ENCODE data around the gene KLHL41.

KLHL41 gene

DNA sequence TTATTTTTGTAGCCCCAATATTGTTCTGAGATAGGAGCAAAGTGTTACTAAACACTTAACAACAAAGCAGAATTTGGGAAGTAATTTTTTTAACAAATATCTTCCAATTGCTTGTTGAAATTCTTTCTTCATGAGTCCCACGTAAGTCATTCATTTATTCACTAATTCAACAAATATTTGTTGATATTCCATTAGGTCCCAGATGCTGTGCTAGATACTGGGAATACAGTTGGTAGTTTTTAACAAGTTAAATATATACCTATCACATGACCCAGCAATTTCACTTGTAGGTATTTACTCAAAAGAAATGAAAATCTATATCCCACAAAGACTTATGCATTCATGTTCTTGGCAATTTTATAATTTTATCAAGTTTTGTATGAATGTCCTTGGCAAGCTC lies 37.3 kb upstream of the KLHL41 start:
- no peak overlapping the region for H3K27ac ChIP-seq
- TF ChIP-seq ZFX (IDR thresholded peaks at IDR 0.05): no peak
- TF ChIP-seq, protein P1, sequence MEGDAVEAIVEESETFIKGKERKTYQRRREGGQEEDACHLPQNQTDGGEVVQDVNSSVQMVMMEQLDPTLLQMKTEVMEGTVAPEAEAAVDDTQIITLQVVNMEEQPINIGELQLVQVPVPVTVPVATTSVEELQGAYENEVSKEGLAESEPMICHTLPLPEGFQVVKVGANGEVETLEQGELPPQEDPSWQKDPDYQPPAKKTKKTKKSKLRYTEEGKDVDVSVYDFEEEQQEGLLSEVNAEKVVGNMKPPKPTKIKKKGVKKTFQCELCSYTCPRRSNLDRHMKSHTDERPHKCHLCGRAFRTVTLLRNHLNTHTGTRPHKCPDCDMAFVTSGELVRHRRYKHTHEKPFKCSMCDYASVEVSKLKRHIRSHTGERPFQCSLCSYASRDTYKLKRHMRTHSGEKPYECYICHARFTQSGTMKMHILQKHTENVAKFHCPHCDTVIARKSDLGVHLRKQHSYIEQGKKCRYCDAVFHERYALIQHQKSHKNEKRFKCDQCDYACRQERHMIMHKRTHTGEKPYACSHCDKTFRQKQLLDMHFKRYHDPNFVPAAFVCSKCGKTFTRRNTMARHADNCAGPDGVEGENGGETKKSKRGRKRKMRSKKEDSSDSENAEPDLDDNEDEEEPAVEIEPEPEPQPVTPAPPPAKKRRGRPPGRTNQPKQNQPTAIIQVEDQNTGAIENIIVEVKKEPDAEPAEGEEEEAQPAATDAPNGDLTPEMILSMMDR (conservative IDR thresholded peaks at IDR 0.05): no peak

DNA sequence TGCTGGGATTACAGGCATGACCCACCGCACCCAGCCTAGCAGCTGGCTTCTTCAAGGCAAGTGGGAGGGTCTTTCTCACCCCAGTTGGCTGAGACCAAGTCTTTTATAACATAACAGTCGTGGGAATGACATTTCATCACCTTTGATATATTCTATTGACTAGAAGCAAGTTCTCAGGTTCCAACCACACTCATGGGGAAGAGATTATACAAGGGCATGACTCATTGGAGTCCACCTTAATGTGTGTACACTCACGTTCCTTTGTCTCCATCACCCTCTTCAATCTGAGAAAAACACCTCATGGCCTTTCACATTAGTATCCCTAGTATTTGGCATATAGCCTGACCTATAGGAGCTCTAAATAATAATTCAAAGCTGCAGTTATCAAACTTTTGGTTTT lies 33.0 kb upstream of the KLHL41 start:
- no peak for TF ChIP-seq ZFX (IDR thresholded peaks at IDR 0.05)
- TF ChIP-seq, protein P1 (conservative IDR thresholded peaks at IDR 0.05): no peak
- H3K27ac ChIP-seq: no peak overlapping the region

DNA sequence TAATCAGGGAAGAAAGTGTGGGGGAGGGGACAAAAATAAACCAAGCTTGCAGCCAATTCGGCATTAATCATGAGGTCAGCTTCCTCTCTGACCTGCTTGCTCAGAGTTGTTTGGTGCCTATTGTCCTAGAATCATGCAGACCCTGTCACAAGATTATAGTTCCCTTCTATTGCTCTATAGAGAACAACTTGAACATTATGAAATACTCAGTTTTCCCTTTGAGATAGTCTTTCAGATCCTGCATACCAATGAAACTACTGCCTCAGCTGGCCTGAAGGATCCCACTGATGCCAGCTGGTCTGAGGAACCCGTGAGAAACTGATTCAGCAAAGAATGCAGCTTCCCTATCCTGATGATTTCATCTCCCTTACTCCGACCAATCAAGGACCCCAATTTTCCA lies 31.2 kb upstream of the KLHL41 start:
- H3K27ac ChIP-seq: no peak overlapping the region
- TF ChIP-seq ZFX (IDR thresholded peaks at IDR 0.05): no peak
- TF ChIP-seq, protein P1 (conservative IDR thresholded peaks at IDR 0.05): no peak

DNA sequence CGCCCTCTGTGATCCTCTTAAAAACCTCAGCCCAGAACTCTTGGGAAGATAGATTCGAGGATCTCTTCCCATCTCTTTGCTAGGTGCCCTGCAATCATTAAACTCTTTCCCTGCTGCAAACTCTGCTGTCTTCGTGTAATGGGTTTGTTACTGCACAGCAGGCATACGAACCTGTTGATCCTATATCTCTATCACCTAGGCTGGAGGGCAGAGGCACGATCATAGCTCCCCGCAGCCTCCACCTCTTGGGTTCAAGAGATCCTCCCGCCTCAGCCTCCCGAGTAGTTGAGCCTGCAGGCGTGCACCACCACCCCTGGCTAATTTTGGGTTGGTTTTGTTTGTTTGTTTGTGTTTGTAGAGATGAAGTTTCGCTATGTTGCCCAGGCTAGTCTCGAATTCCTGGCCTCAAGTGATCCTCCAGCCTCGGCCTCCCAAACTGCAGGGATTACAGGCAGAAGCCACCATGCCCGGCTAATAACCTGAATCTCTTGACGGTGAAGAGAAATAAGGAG lies 30.7 kb upstream of the KLHL41 start:
- H3K27ac ChIP-seq: peak overlapping the region; percentile 60
- TF ChIP-seq, protein P1 (conservative IDR thresholded peaks at IDR 0.05): no peak
- no peak for TF ChIP-seq ZFX (IDR thresholded peaks at IDR 0.05)

DNA sequence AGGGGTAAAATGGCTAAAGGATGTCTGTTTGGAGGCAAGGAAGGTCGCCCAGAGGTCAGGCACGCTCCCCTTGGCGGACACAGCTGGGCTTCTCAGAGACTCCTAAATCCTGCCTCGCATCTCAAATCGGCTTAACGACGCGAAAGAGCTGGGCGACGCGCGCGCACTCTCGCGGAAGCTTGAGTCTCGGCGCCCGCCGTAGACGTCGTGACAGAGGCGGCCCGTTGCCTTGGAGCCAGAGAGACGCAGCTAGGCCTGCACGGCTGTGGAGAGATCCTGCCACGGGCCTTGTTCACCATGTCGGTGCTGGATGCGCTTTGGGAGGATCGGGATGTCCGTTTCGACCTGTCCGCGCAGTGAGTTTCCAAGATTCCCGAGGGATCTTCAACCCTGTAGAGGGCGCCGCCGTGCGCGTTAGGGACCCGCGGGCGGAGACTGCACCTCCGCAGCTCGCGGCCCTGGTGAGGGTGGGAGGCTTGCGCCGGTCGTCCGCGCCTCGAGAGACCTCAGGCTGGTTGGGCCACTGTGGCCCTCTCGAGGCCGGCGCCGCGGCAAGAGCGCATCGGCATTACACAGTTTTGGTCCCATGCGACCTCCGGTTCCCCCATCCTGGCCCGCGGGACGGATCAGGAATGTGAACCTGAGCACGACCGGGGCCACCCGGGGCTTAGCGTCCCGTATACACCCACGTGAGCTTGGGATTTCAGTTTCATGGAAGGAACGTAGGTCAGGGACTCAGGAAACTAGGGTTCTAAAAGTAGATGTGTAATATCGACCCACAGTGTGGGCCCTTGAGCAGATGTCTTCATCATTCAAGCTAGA lies 30.0 kb upstream of the KLHL41 start, which contains the start of gene BBS5:
Gene BBS5, plus strand, starts transcription at position 238 of the 822 bp plus-strand sequence. Its CDS starts 60 bp downstream, at position 298.
- H3K27ac ChIP-seq: peak within 1 kb of the TSS; percentile 60
- peak; percentile 88 for TF ChIP-seq ZFX (IDR thresholded peaks at IDR 0.05)
- TF ChIP-seq, protein P1 (conservative IDR thresholded peaks at IDR 0.05): peak; percentile 74

DNA sequence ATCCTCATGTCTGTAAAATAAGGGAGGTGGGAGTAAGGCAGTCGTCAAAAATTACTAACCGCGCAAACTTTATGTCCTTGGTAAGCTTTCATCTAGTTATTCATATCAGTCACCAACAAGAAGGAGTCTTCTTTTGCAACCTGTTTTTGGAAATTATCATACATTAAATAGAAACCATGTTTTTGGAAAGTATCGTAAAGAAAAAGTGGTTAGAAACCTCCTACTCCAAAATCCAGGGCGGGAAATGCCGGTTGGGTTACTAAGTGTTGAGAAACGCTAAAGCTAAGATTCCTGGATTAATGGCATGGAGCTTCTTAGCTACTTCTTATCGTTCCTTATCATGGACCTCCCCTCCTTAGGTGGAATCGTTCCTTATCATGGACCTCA lies 29.4 kb upstream of the KLHL41 start:
- H3K27ac ChIP-seq: peak overlapping the region; percentile 60

More for the DNA sequence above, 29.4 kb upstream of the KLHL41 start:
- no peak for TF ChIP-seq ZFX (IDR thresholded peaks at IDR 0.05)
- TF ChIP-seq, protein P1 (conservative IDR thresholded peaks at IDR 0.05): no peak
